H9 (cell line): ENCODE measurements around the gene CUBN. TPM values are rescaled to one million over a fixed set of nuclear protein-coding genes. Genes with fewer than 3 reads are reported as not detected.

Source experiments
- DNase-seq: peaks from one replicate; pipeline ENCODE4 v3.0.0-alpha.2; 2017
- H2AFZ ChIP-seq: one replicate; pipeline ENCODE4 v1.6.1; 2013; ENCODE audit warnings: mild to moderate bottlenecking, low read length, control low read depth, moderate library complexity
- H2AK5ac ChIP-seq: 2 replicates; pipeline ENCODE4 v1.6.1; 2013; ENCODE audit warnings: low read length, control low read depth, mixed read lengths; ENCODE audit not compliant: insufficient read length
- H2BK120ac ChIP-seq: one replicate; pipeline ENCODE4 v1.6.1; 2013; ENCODE audit warnings: low read depth, mild to moderate bottlenecking, low read length, control low read depth, inconsistent platforms; ENCODE audit not compliant: poor library complexity, severe bottlenecking
- H2BK12ac ChIP-seq: 2 replicates; pipeline ENCODE4 v1.6.1; 2013; ENCODE audit warnings: low read length, control low read depth, mixed read lengths, low read depth; ENCODE audit not compliant: insufficient read length
- H2BK15ac ChIP-seq: 2 replicates; pipeline ENCODE4 v1.6.1; 2013; ENCODE audit warnings: low read depth, low read length, control low read depth
- H2BK20ac ChIP-seq: one replicate; pipeline ENCODE4 v1.6.1; 2013; ENCODE audit warnings: low read depth, mild to moderate bottlenecking, low read length, control low read depth, inconsistent platforms; ENCODE audit not compliant: poor library complexity, severe bottlenecking
- H2BK5ac ChIP-seq: 2 replicates; pipeline ENCODE4 v1.6.1; 2013; ENCODE audit warnings: low read length, control low read depth, mixed read lengths; ENCODE audit not compliant: insufficient read length
- H3K14ac ChIP-seq: 2 replicates; pipeline ENCODE4 v1.6.1; 2013; ENCODE audit warnings: low read length, control low read depth; ENCODE audit not compliant: insufficient read depth
- H3K18ac ChIP-seq: 2 replicates; pipeline ENCODE4 v1.6.1; 2013; ENCODE audit warnings: low read depth, mild to moderate bottlenecking, mixed read lengths, low read length, control low read depth; ENCODE audit not compliant: insufficient read length
- H3K23ac ChIP-seq: 2 replicates; pipeline ENCODE4 v1.6.1; 2013; ENCODE audit warnings: low read length, control low read depth, mixed read lengths, low read depth; ENCODE audit not compliant: insufficient read length
- H3K23me2 ChIP-seq: 2 replicates; pipeline ENCODE4 v1.6.1; 2013; ENCODE audit warnings: low read depth, mild to moderate bottlenecking, mixed read lengths, low read length, control low read depth; ENCODE audit not compliant: insufficient read length, poor library complexity, severe bottlenecking
- H3K27ac ChIP-seq: 2 replicates; pipeline ENCODE4 v1.5.1; 2013; ENCODE audit warnings: low read length, control low read depth, mixed read lengths, low read depth; ENCODE audit not compliant: insufficient read length
- H3K27me3 ChIP-seq: 2 replicates; pipeline ENCODE4 v1.6.1; 2013; ENCODE audit warnings: low read length, control low read depth, inconsistent platforms; ENCODE audit not compliant: insufficient read depth
- H3K4ac ChIP-seq: 2 replicates; pipeline ENCODE4 v1.6.1; 2013; ENCODE audit warnings: low read depth, mild to moderate bottlenecking, control low read depth, inconsistent platforms, low read length, moderate library complexity
- H3K4me1 ChIP-seq: 2 replicates; pipeline ENCODE4 v1.6.1; 2013; ENCODE audit warnings: low read length, control low read depth, inconsistent platforms; ENCODE audit not compliant: insufficient read depth
- H3K4me2 ChIP-seq: 2 replicates; pipeline ENCODE4 v1.6.1; 2013; ENCODE audit warnings: low read length, control low read depth, mixed read lengths; ENCODE audit not compliant: insufficient read length, insufficient read depth
- H3K56ac ChIP-seq: 2 replicates; pipeline ENCODE4 v1.6.1; 2013; ENCODE audit warnings: low read depth, mild to moderate bottlenecking, mixed read lengths, low read length, control low read depth; ENCODE audit not compliant: insufficient read length
- H3K79me1 ChIP-seq: 2 replicates; pipeline ENCODE4 v1.6.1; 2013; ENCODE audit warnings: low read depth, mild to moderate bottlenecking, moderate library complexity, low read length, control low read depth, inconsistent platforms; ENCODE audit not compliant: insufficient read depth, poor library complexity, severe bottlenecking
- H3K79me2 ChIP-seq: 2 replicates; pipeline ENCODE4 v1.6.1; 2013; ENCODE audit warnings: low read length, control low read depth, inconsistent platforms; ENCODE audit not compliant: insufficient read depth
- H3K9ac ChIP-seq: 2 replicates; pipeline ENCODE4 v1.6.1; 2013; ENCODE audit warnings: low read length, control low read depth, mixed read lengths; ENCODE audit not compliant: insufficient read length; ENCODE audit errors: extremely low read depth
- H3K9me3 ChIP-seq: one replicate; pipeline ENCODE4 v1.6.1; 2013; ENCODE audit warnings: low read depth, low read length, inconsistent platforms; ENCODE audit not compliant: control insufficient read depth
- H3T11ph ChIP-seq: one replicate; pipeline ENCODE4 v1.6.1; 2013; ENCODE audit warnings: mild to moderate bottlenecking, low read length, control low read depth, inconsistent platforms
- H4K20me1 ChIP-seq: one replicate; pipeline ENCODE4 v1.6.1; 2013; ENCODE audit not compliant: control insufficient read depth, insufficient read length, insufficient read depth
- H4K5ac ChIP-seq: 2 replicates; pipeline ENCODE4 v1.6.1; 2013; ENCODE audit warnings: low read depth, mild to moderate bottlenecking, mixed read lengths, low read length, control low read depth; ENCODE audit not compliant: insufficient read length
- H4K8ac ChIP-seq: replicated peaks from 2 replicates; pipeline ENCODE4 v1.6.1; 2013; ENCODE audit warnings: low read length, control low read depth, mixed read lengths, low read depth; ENCODE audit not compliant: insufficient read length
- H4K91ac ChIP-seq: 2 replicates; pipeline ENCODE4 v1.6.1; 2013; ENCODE audit warnings: low read depth, mild to moderate bottlenecking, moderate library complexity, mixed read lengths, low read length, control low read depth; ENCODE audit not compliant: insufficient read length
- H3K27ac Mint-ChIP-seq, 3 experiments: 2 replicates in 2 of 3; 3 replicates in 1 of 3; pipeline ENCODE4 v1.8.0; 2020 to 2021; ENCODE audit warnings: mixed read lengths in 3 of 3, mild to moderate bottlenecking in 1 of 3, moderate library complexity in 1 of 3
- H3K27me3 Mint-ChIP-seq: 2 replicates; pipeline ENCODE4 v1.8.0; 2021; ENCODE audit warnings: low read depth, mild to moderate bottlenecking, moderate library complexity, mixed read lengths
- H3K36me3 Mint-ChIP-seq, 3 experiments: 2 replicates in 2 of 3; 3 replicates in 1 of 3; pipeline ENCODE4 v1.8.0; 2020 to 2021; ENCODE audit warnings: low read depth in 3 of 3, mixed read lengths in 3 of 3; ENCODE audit not compliant: insufficient read depth in 1 of 3
- H3K4me1 Mint-ChIP-seq, 2 experiments: 2 replicates each; pipeline ENCODE4 v1.8.0; 2020; ENCODE audit warnings: mixed read lengths in 2 of 2
- H3K4me3 Mint-ChIP-seq, 2 experiments: 2 replicates in 1 of 2; 3 replicates in 1 of 2; pipeline ENCODE4 v1.8.0; 2020 to 2021; ENCODE audit warnings: mild to moderate bottlenecking in 2 of 2, mixed read lengths in 2 of 2, moderate library complexity in 1 of 2
- H3K9me3 Mint-ChIP-seq, 2 experiments: 2 replicates in 1 of 2; 3 replicates in 1 of 2; pipeline ENCODE4 v1.8.0; 2020; ENCODE audit warnings: mild to moderate bottlenecking in 2 of 2, mixed read lengths in 2 of 2, moderate library complexity in 1 of 2
- WGBS: extraction: QIAGEN DNeasy Blood & Tissue Kit; methylation state at CpG from one replicate; pipeline ENCODE4 v1.1.7; 2013; ENCODE audit warnings: missing lambda C conversion rate, low lambda C conversion rate, mixed read lengths; ENCODE audit not compliant: insufficient read length; ENCODE audit errors: extremely low coverage; 5-methylcytosine and 5-hydroxymethylcytosine counted together
- total RNA-seq: library from RNA; stranded (reverse); gene quantifications from 2 replicates; pipeline ENCODE4 v1.2.1, GENCODE V29; 2021
- TF ChIP-seq, protein P1 (sequence below): fragments of 200-600 bp; sonication (generic); conservative IDR thresholded peaks from 3 replicates; pipeline ENCODE4 v1.8.0; 2021; ENCODE audit warnings: antibody characterized with exemption, mild to moderate bottlenecking

The CUBN gene
- total RNA-seq, 1 experiment from 2014 or later: 0.26 TPM

DNA sequence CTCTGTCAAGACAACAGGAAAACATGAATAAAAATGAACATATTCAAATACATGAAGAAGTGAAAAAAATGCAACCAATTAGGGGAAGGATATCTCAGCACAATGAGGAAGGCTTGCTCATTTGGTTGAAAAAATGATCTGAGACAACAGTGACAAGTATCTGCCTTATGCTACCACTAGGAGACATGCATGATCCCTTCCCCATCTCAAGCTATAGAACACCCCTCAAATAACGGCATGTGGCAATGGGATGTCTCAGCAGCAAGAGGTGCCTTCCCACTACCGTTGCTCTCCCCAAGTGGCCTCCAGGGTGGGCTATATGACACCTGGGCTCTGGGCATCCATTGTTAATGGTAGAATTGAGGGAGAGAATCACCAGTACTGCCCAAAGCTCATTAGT is 214.3 kb downstream of the CUBN start:
- no peak overlapping the region for H4K91ac ChIP-seq
- H3K4me3 Mint-ChIP-seq: no peak overlapping the region
- no peak overlapping the region for H2BK120ac ChIP-seq
- H2BK15ac ChIP-seq: no peak overlapping the region
- H3T11ph ChIP-seq: no peak overlapping the region
- no peak overlapping the region for H3K56ac ChIP-seq
- peak; percentile 36 for DNase-seq
- H3K4me2 ChIP-seq: no peak overlapping the region
- no peak overlapping the region for H3K27ac Mint-ChIP-seq
- H2BK5ac ChIP-seq: no peak overlapping the region
- H3K4ac ChIP-seq: no peak overlapping the region
- H3K27me3 ChIP-seq: no peaks in the 10 kb centered on the region
- H3K79me2 ChIP-seq: no peaks in the 10 kb centered on the region
- H3K9me3 Mint-ChIP-seq: no peaks in the 10 kb centered on the region
- peaks cover 0 to 7% of the 10 kb centered on the region in 2 experiments; a peak in 1 of 4 replicates for H3K4me1 Mint-ChIP-seq
- no peaks in the 10 kb centered on the region for H3K27me3 Mint-ChIP-seq
- no peak overlapping the region for H2AFZ ChIP-seq
- H3K9ac ChIP-seq: no peak overlapping the region
- H3K23ac ChIP-seq: no peak overlapping the region
- H3K27ac ChIP-seq: no peak overlapping the region
- H3K36me3 Mint-ChIP-seq: no peaks in the 10 kb centered on the region
- no peak overlapping the region for H2BK20ac ChIP-seq
- no peak overlapping the region for H3K14ac ChIP-seq
- H2AK5ac ChIP-seq: no peak overlapping the region
- H4K5ac ChIP-seq: no peak overlapping the region
- H3K4me1 ChIP-seq: no peaks in the 10 kb centered on the region
- no peak overlapping the region for H4K8ac ChIP-seq
- WGBS: no CpG with 5 or more reads among the region's 2 CpGs
- no peaks in the 10 kb centered on the region for H4K20me1 ChIP-seq
- H3K79me1 ChIP-seq: no peaks in the 10 kb centered on the region
- no peaks in the 10 kb centered on the region for H3K23me2 ChIP-seq
- no peaks in the 10 kb centered on the region for H3K9me3 ChIP-seq
- H3K18ac ChIP-seq: no peak overlapping the region
- TF ChIP-seq, protein P1, sequence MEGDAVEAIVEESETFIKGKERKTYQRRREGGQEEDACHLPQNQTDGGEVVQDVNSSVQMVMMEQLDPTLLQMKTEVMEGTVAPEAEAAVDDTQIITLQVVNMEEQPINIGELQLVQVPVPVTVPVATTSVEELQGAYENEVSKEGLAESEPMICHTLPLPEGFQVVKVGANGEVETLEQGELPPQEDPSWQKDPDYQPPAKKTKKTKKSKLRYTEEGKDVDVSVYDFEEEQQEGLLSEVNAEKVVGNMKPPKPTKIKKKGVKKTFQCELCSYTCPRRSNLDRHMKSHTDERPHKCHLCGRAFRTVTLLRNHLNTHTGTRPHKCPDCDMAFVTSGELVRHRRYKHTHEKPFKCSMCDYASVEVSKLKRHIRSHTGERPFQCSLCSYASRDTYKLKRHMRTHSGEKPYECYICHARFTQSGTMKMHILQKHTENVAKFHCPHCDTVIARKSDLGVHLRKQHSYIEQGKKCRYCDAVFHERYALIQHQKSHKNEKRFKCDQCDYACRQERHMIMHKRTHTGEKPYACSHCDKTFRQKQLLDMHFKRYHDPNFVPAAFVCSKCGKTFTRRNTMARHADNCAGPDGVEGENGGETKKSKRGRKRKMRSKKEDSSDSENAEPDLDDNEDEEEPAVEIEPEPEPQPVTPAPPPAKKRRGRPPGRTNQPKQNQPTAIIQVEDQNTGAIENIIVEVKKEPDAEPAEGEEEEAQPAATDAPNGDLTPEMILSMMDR: peak; percentile 49; the same call in 2 of the 3 replicates
- no peak overlapping the region for H2BK12ac ChIP-seq
